D721Med (cell line): ENCODE measurements around the gene C16orf96.
A peak's percentile ranks its signal among the peaks of the same experiment; 100 is the strongest.

Experiments
- DNase-seq: peaks from one replicate; pipeline ENCODE4 v3.0.0; 2011; ENCODE audit warnings: low spot score; ENCODE audit not compliant: insufficient read length
- FAIRE-seq: peaks from 2 replicates; lab custom pipeline; 2011; peaks lifted over from hg19 to GRCh38; lab: Jason Lieb, UNC
- CTCF ChIP-seq: IDR thresholded peaks from 2 replicates; pipeline ENCODE4 v1.5.1; 2012; ENCODE audit warnings: mild to moderate bottlenecking, control low read depth; ENCODE audit not compliant: insufficient read depth; ENCODE audit errors: missing control alignments

Gene C16orf96

GRCh38 chr16:4591706-4592470, 35.7 kb downstream of the C16orf96 start:
- FAIRE-seq (no peak), DNase-seq (peak; percentile 17)
- no peak for TF ChIP-seq CTCF

- peak; percentile 17 for DNase-seq
- FAIRE-seq: no peak
These were observed 36.9 kb downstream of the C16orf96 start for GRCh38 chr16:4593086-4593485.

GRCh38 chr16:4594433-4595410, 38.6 kb downstream of the C16orf96 start:
- DNase-seq (peak; percentile 16), FAIRE-seq (no peak)
- no peak for TF ChIP-seq CTCF

More at GRCh38 chr16:4593086-4593485, 36.9 kb downstream of the C16orf96 start:
- no peak for TF ChIP-seq CTCF

- FAIRE-seq (no peak), DNase-seq (no peak)
- no peak for TF ChIP-seq CTCF
These were observed 41.0 kb downstream of the C16orf96 start for GRCh38 chr16:4597174-4597573.

- no peak for TF ChIP-seq CTCF
- DNase-seq (no peak), FAIRE-seq (no peak)
These were observed 42.9 kb downstream of the C16orf96 start for GRCh38 chr16:4599037-4599436.

- DNase-seq (no peak), FAIRE-seq (no peak)
- no peak for TF ChIP-seq CTCF
These were observed 43.4 kb downstream of the C16orf96 start for GRCh38 chr16:4599545-4599944.
